ENCODE results near the gene IL2RA.

- TF ChIP-seq CTCF (IDR thresholded peaks at IDR 0.05) (no peak), POLR2AphosphoS5 (IDR thresholded peaks at IDR 0.05) (no peak), POLR2A (IDR thresholded peaks at IDR 0.05) (no peak), EP300 (IDR thresholded peaks at IDR 0.05; ENCODE audit: low read depth) (no peak)
Measured at GRCh38 chr10:6019796-6020195, 42.4 kb downstream of the IL2RA start.
